ENCODE data around the gene PPP1R18. TPM values are rescaled to one million over a fixed set of nuclear protein-coding genes. Genes with fewer than 3 reads are reported as not detected.

Gene PPP1R18
- total and polyA plus RNA-seq, 9 of the 15 experiments (the other 6 are each of a cell fraction or from before 2014, with no cell fraction given), result 12.0 to 99.2 (median 42.6) TPM

GRCh38 chr6:30678964-30679726 lies 7.3 kb downstream of the PPP1R18 start:
- H3K79me2 ChIP-seq (ENCODE audit: control insufficient read depth, insufficient read depth, low read length), result peaks cover 55% of the 10 kb centered on the region
- DNase-seq (ENCODE audit: extremely low read depth in 1 of 4, low spot score in 3 of 4) (peak; percentile 81 to 95 (median 87)), ATAC-seq (peak; percentile 79), FAIRE-seq (peak; percentile 84)
- H3K9me1 ChIP-seq (ENCODE audit: control insufficient read depth, insufficient read depth, low read length), result no peaks in the 10 kb centered on the region
- 9% methylated on average over 27 of the region's 31 CpGs for WGBS (ENCODE audit: insufficient coverage, low coverage, missing lambda C conversion rate)
- no peak overlapping the region for H3K27ac ChIP-seq (ENCODE audit: extremely low read depth, low read depth, low read length)
- in situ Hi-C loops (cut with MboI), result loop anchor here (10.0 kb wide), 2 partner anchors 46 to 406 kb away; partner anchors contain the start of gene TUBB
- H3K9ac ChIP-seq (ENCODE audit: insufficient read depth in 1 of 2, low read depth in 2 of 2, low read length in 2 of 2), result peak overlapping the region; percentile 16 to 76; a peak in 3 of 4 replicates
- no TSS peak for BruUV-seq (replicated peaks)
- intact Hi-C loops (cut with micrococcal nuclease), result loop anchor here (1.0 to 2.0 kb wide), 3 partner anchors 43 to 198 kb away; no protein-coding TSS in a partner anchor
- H3K4me2 ChIP-seq (ENCODE audit: insufficient read depth, low read length), result peak overlapping the region; percentile 64
- H4K20me1 ChIP-seq (replicated peaks; ENCODE audit: control insufficient read depth, insufficient read depth, low read length), result no peaks in the 10 kb centered on the region; the same call in 1 of the 2 replicates
- peak overlapping the region; percentile 1; the same call in 1 of the 2 replicates for H3K4me3 ChIP-seq
- H3K9me3 ChIP-seq (replicated peaks; ENCODE audit: control insufficient read depth, insufficient read depth, low read depth, low read length), result no peaks in the 10 kb centered on the region
- 0 out of 2 replicates have a peak overlapping the region, but pooled peaks have one; percentile 22 for H2AFZ ChIP-seq (ENCODE audit: low read depth, low read length)
- H3K4me1 ChIP-seq (replicated peaks in 1 of 2; ENCODE audit: control insufficient read depth in 2 of 2, insufficient read depth in 2 of 2, low read length in 2 of 2), result peaks cover 29 to 48% of the 10 kb centered on the region in 2 experiments
- CTCF ChIA-PET (ENCODE audit: low intra/inter-chr PET ratio), result interaction anchor here (0.5 to 6.1 kb wide), 8 partner anchors 40 to 401 kb away, joined by 3 to 92 read pairs (median 5); partner anchors contain the start of genes TUBB and VARS2
- POLR2A ChIA-PET, result interaction anchor here (0.5 to 7.0 kb wide), 14 partner anchors 9 to 703 kb away, joined by 3 to 118 read pairs (median 4); partner anchors contain the start of genes MDC1 and TUBB
- H3K36me3 ChIP-seq (ENCODE audit: control insufficient read depth, insufficient read depth, low read length), result peaks cover 46% of the 10 kb centered on the region
- no peaks in the 10 kb centered on the region for H3K27me3 ChIP-seq (ENCODE audit: control insufficient read depth in 2 of 2, insufficient read depth in 2 of 2, low read length in 2 of 2)
- TF ChIP-seq TBP (optimal IDR thresholded peaks at IDR 0.05; ENCODE audit: low read depth, low read length), result peak; percentile 43
- TF ChIP-seq E2F5 (CRISPR knock-in tag; IDR thresholded peaks at IDR 0.05), result no peak
- no peak for TF ChIP-seq RNF219 (CRISPR knock-in tag; IDR thresholded peaks at IDR 0.05)
- no peak for TF ChIP-seq CHD1 (IDR thresholded peaks at IDR 0.05; ENCODE audit: low read length)
- TF ChIP-seq U2AF1 (optimal IDR thresholded peaks at IDR 0.05; ENCODE audit: low read depth, low read length), result no peak
- no peak for TF ChIP-seq PPARD (CRISPR knock-in tag; IDR thresholded peaks at IDR 0.05)
- peak; percentile 96 for TF ChIP-seq RB1 (IDR thresholded peaks at IDR 0.05; ENCODE audit: low read depth)
- no peak for TF ChIP-seq SREBF1 (IDR thresholded peaks at IDR 0.05; ENCODE audit: borderline replicate concordance, low read depth, low read length)
- no peak for TF ChIP-seq PRMT5 (CRISPR knock-in tag; IDR thresholded peaks at IDR 0.05)
- no peak for TF ChIP-seq NR1H2 (CRISPR knock-in tag; IDR thresholded peaks at IDR 0.05)
- TF ChIP-seq TFAM (CRISPR knock-in tag; conservative IDR thresholded peaks at IDR 0.05), result no peak
- TF ChIP-seq MBD2 (IDR thresholded peaks at IDR 0.05; ENCODE audit: borderline replicate concordance, low read depth), result no peak
- TF ChIP-seq NR4A1 (CRISPR knock-in tag; IDR thresholded peaks at IDR 0.05), result no peak
- TF ChIP-seq NR4A1 (tag; IDR thresholded peaks at IDR 0.05), result 0 out of 2 replicates have a peak, but pooled peaks have one; percentile 30
- TF ChIP-seq DNMT1 (IDR thresholded peaks at IDR 0.05), result no peak
- TF ChIP-seq TAF15 (IDR thresholded peaks at IDR 0.05; ENCODE audit: low read depth, low read length), result no peak
- TF ChIP-seq CREB5 (CRISPR knock-in tag; IDR thresholded peaks at IDR 0.05), result no peak
- no peak for TF ChIP-seq HNRNPK (IDR thresholded peaks at IDR 0.05; ENCODE audit: low read depth, low read length, poor library complexity, severe bottlenecking)
